Keratinocyte (primary cell): ENCODE results near the gene CNTRL. TPM values are rescaled to one million over a fixed set of nuclear protein-coding genes. Genes with fewer than 3 reads are reported as not detected.
A peak's percentile ranks its signal among the peaks of the same experiment; 100 is the strongest.

Experiments used
- DNase-seq: peaks from one replicate; pipeline ENCODE4 v3.0.0-alpha.2; 2011; ENCODE audit warnings: low read depth, missing footprints, low spot score
- FAIRE-seq: peaks from 2 replicates; lab custom pipeline; 2011; peaks lifted over from hg19 to GRCh38; lab: Jason Lieb, UNC
- H2AFZ ChIP-seq: 2 replicates; pipeline ENCODE4 v1.6.0; 2012; ENCODE audit warnings: low read length, control low read depth, inconsistent platforms; ENCODE audit not compliant: control insufficient read depth
- H3K27ac ChIP-seq: 2 replicates; pipeline ENCODE4 v1.5.1; 2011; ENCODE audit warnings: low read length; ENCODE audit not compliant: control insufficient read depth, insufficient read depth
- H3K27me3 ChIP-seq: 3 replicates; pipeline ENCODE4 v1.6.0; 2011; ENCODE audit warnings: low read length; ENCODE audit not compliant: control insufficient read depth, insufficient read depth; ENCODE audit errors: extremely low read depth
- H3K36me3 ChIP-seq, 2 experiments: 2 replicates in 1 of 2; 3 replicates in 1 of 2; pipeline ENCODE4 v1.5.1; 2011; ENCODE audit warnings: low read length in 2 of 2, mild to moderate bottlenecking in 1 of 2; ENCODE audit not compliant: control insufficient read depth in 2 of 2, insufficient read depth in 2 of 2; ENCODE audit errors: extremely low read depth in 1 of 2
- H3K4me1 ChIP-seq: 3 replicates; pipeline ENCODE4 v1.5.1; 2011; ENCODE audit warnings: low read length; ENCODE audit not compliant: control insufficient read depth, insufficient read depth; ENCODE audit errors: extremely low read depth
- H3K4me2 ChIP-seq: 3 replicates; pipeline ENCODE4 v1.6.0; 2011; ENCODE audit warnings: low read depth, low read length; ENCODE audit not compliant: control insufficient read depth, insufficient read depth; ENCODE audit errors: extremely low read depth
- H3K4me3 ChIP-seq, 3 experiments: fragments of 200-600 bp in 1 of 3; sonication (generic) in 1 of 3; 2 replicates in 2 of 3; 3 replicates in 1 of 3; pipeline ENCODE4 v1.5.1; 2011 to 2016; ENCODE audit warnings: low read length in 3 of 3, mild to moderate bottlenecking in 3 of 3, control low read depth in 2 of 3, inconsistent platforms in 1 of 3, low read depth in 1 of 3, mixed read lengths in 1 of 3, mixed run types in 1 of 3, moderate library complexity in 1 of 3; ENCODE audit not compliant: control insufficient read depth in 2 of 3, insufficient read depth in 2 of 3; ENCODE audit errors: extremely low read depth in 1 of 3
- H3K79me2 ChIP-seq: 2 replicates; pipeline ENCODE4 v1.6.0; 2012; ENCODE audit warnings: low read length; ENCODE audit not compliant: control insufficient read depth, insufficient read depth
- H3K9ac ChIP-seq: 3 replicates; pipeline ENCODE4 v1.6.0; 2011; ENCODE audit warnings: low read length; ENCODE audit not compliant: control insufficient read depth, insufficient read depth; ENCODE audit errors: extremely low read depth
- H3K9me1 ChIP-seq: 3 replicates; pipeline ENCODE4 v1.6.0; 2011; ENCODE audit warnings: low read length; ENCODE audit not compliant: control insufficient read depth, insufficient read depth; ENCODE audit errors: extremely low read depth
- H3K9me3 ChIP-seq: 2 replicates; pipeline ENCODE4 v1.5.1; 2012; ENCODE audit warnings: low read depth, low read length; ENCODE audit not compliant: control insufficient read depth
- H4K20me1 ChIP-seq: 3 replicates; pipeline ENCODE4 v1.6.0; 2011; ENCODE audit warnings: low read length; ENCODE audit not compliant: control insufficient read depth, insufficient read depth; ENCODE audit errors: extremely low read depth
- CTCF ChIP-seq, 3 experiments: IDR thresholded peaks in 1 of 3; conservative IDR thresholded peaks in 1 of 3; optimal IDR thresholded peaks in 1 of 3; 2 replicates in 2 of 3; 3 replicates in 1 of 3; pipeline versions ENCODE3 to v1.5.1; 2011; ENCODE audit warnings: low read length in 3 of 3, mild to moderate bottlenecking in 3 of 3, moderate library complexity in 2 of 3, control low read depth in 1 of 3, inconsistent platforms in 1 of 3; ENCODE audit not compliant: insufficient read depth in 2 of 3; ENCODE audit errors: extremely low read depth in 1 of 3
- EZH2 ChIP-seq: IDR thresholded peaks from one replicate; pipeline ENCODE4 v1.6.1; 2012; ENCODE audit warnings: inconsistent platforms, mild to moderate bottlenecking, low read length, moderate library complexity
- dilution Hi-C: fragments of 300-500 bp; cut with MboI; formaldehyde crosslinking; loops from one replicate; pipeline ENCODE4 v1.7.0; 2020; ENCODE audit warnings: low sequenced_read_pairs; ENCODE audit not compliant: extremely low pct_ligation_motif_present
- polyA plus RNA-seq, 5 experiments: library from polyadenylated mRNA; depleted of rRNA in 3 of 5; stranded (reverse) in 3 of 5; stranded (forward) in 1 of 5; unstranded in 1 of 5; fragments of >200 nt; gene quantifications; 1 replicate in 1 of 5; 2 replicates in 3 of 5; 3 replicates in 1 of 5; pipeline versions ENCODE4 v1.2.1 to v1.2.3, GENCODE V29; 2011 to 2012; ENCODE audit warnings: missing spikeins in 2 of 5, low read depth in 1 of 5, low replicate concordance in 1 of 5

CNTRL gene
- polyA plus RNA-seq, 1 donor (not counting 4 experiments of a cell fraction or from before 2014, with no cell fraction given): 5.3 TPM

GRCh38 chr9:121198512-121199042, 123.8 kb downstream of the CNTRL start:
- H4K20me1 ChIP-seq: peaks cover 16% of the 10 kb centered on the region
- DNase-seq (no peak), FAIRE-seq (no peak)
- peaks cover 48% of the 10 kb centered on the region for H3K4me1 ChIP-seq
- H3K4me2 ChIP-seq: peak overlapping the region; percentile 99
- peak overlapping the region; percentile 55 for H3K27ac ChIP-seq
- H3K9me3 ChIP-seq: no peaks in the 10 kb centered on the region
- no peaks in the 10 kb centered on the region for H3K27me3 ChIP-seq
- H3K4me3 ChIP-seq: peak overlapping the region; percentile 22 to 94 (median 91)
- peak overlapping the region; percentile 39 for H3K9ac ChIP-seq
- dilution Hi-C loops: no loop called here
- no peak overlapping the region for H2AFZ ChIP-seq
- H3K9me1 ChIP-seq: no peaks in the 10 kb centered on the region
- no peaks in the 10 kb centered on the region for H3K36me3 ChIP-seq
- H3K79me2 ChIP-seq: peaks cover 84% of the 10 kb centered on the region
- TF ChIP-seq CTCF (optimal IDR thresholded peaks at IDR 0.05 in 1 of 3, IDR thresholded peaks at IDR 0.05 in 1 of 3, conservative IDR thresholded peaks at IDR 0.05 in 1 of 3; ENCODE audit: extremely low read depth in 1 of 3, insufficient read depth in 2 of 3, low read length in 3 of 3) (no peak), EZH2 (no peak)

- Histone ChIP-seq H3K9ac (peak overlapping the region; percentile 87), H3K9me3 (no peaks in the 10 kb centered on the region), H3K4me3 (peak overlapping the region; percentile 91 to 97 (median 94)), H3K27me3 (no peaks in the 10 kb centered on the region), H3K9me1 (no peaks in the 10 kb centered on the region), H3K36me3 (no peaks in the 10 kb centered on the region), H3K4me1 (peaks cover 38% of the 10 kb centered on the region), H3K79me2 (peaks cover 73% of the 10 kb centered on the region), H4K20me1 (peaks cover 14% of the 10 kb centered on the region), H2AFZ (no peak overlapping the region), H3K27ac (peak overlapping the region; percentile 79), H3K4me2 (peak overlapping the region; percentile 99)
- DNase-seq (no peak), FAIRE-seq (peak; percentile 17)
- dilution Hi-C loops: no loop called here
- TF ChIP-seq CTCF (optimal IDR thresholded peaks at IDR 0.05 in 1 of 3, IDR thresholded peaks at IDR 0.05 in 1 of 3, conservative IDR thresholded peaks at IDR 0.05 in 1 of 3; ENCODE audit: extremely low read depth in 1 of 3, insufficient read depth in 2 of 3, low read length in 3 of 3) (no peak), EZH2 (no peak)
These were observed 125.2 kb downstream of the CNTRL start for GRCh38 chr9:121199921-121200320.
